ENCODE results near the gene KCNRG. TPM values are rescaled to one million over a fixed set of nuclear protein-coding genes. Genes with fewer than 3 reads are reported as not detected.

The KCNRG gene
- total RNA-seq, 1 donor from 2014 or later = 3.1 TPM

DNA sequence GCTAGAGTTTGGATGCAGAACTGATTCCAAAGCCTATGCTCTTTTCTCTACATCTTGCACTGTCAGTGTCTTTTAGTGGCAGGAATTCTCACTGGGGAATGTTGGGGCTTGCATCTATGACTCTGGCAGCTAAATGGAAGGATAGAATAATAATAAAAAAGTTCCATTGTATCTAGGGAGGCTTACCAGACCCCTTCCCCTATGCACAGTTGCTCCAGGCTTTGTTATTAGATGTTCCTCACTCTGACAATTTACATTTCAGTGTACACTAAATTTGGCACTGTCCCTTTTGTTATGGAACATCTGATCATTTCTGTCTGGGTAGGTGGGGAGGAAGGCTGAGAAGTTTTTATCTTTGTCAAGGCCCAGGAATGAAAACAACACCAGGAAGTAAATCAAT, 22.1 kb upstream of the KCNRG start:
- ChIA-PET POLR2A (interaction anchor here (0.5 to 1.4 kb wide), 2 partner anchors 50 to 76 kb away, joined by 3 to 4 read pairs; no protein-coding TSS in a partner anchor), CTCF (no interaction called here)
- H3K4me3 Mint-ChIP-seq = no peak overlapping the region
- H3K27ac Mint-ChIP-seq = no peak overlapping the region
- peaks cover 15% of the 10 kb centered on the region for H3K36me3 Mint-ChIP-seq (ENCODE audit: low read depth)
- peaks cover 20% of the 10 kb centered on the region for H3K4me1 Mint-ChIP-seq
- TF ChIP-seq, protein P1, sequence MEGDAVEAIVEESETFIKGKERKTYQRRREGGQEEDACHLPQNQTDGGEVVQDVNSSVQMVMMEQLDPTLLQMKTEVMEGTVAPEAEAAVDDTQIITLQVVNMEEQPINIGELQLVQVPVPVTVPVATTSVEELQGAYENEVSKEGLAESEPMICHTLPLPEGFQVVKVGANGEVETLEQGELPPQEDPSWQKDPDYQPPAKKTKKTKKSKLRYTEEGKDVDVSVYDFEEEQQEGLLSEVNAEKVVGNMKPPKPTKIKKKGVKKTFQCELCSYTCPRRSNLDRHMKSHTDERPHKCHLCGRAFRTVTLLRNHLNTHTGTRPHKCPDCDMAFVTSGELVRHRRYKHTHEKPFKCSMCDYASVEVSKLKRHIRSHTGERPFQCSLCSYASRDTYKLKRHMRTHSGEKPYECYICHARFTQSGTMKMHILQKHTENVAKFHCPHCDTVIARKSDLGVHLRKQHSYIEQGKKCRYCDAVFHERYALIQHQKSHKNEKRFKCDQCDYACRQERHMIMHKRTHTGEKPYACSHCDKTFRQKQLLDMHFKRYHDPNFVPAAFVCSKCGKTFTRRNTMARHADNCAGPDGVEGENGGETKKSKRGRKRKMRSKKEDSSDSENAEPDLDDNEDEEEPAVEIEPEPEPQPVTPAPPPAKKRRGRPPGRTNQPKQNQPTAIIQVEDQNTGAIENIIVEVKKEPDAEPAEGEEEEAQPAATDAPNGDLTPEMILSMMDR (IDR thresholded peaks at IDR 0.05) = no peak
- ATAC-seq (ENCODE audit: low read depth) (no peak), DNase-seq (no peak)
- no peaks in the 10 kb centered on the region for H3K27me3 Mint-ChIP-seq
- intact Hi-C loops (cut with micrococcal nuclease) = no loop called here
- H3K9me3 Mint-ChIP-seq = no peaks in the 10 kb centered on the region

- TF ChIP-seq, protein P1 (IDR thresholded peaks at IDR 0.05) = no peak
- Mint-ChIP-seq H3K9me3 (no peaks in the 10 kb centered on the region), H3K4me1 (peaks cover 25% of the 10 kb centered on the region), H3K36me3 (ENCODE audit: low read depth) (peaks cover 20% of the 10 kb centered on the region), H3K4me3 (no peak overlapping the region), H3K27me3 (no peaks in the 10 kb centered on the region), H3K27ac (no peak overlapping the region)
- ChIA-PET POLR2A (interaction anchor here (1.4 kb wide), 1 partner anchor 76 kb away, joined by 4 read pairs; no protein-coding TSS in a partner anchor), CTCF (no interaction called here)
- intact Hi-C loops (cut with micrococcal nuclease) = no loop called here
- DNase-seq (no peak), ATAC-seq (ENCODE audit: low read depth) (no peak)
Measured at GRCh38 chr13:49993666-49994065, 21.6 kb upstream of the KCNRG start.

- peak overlapping the region; percentile 88 for H3K27ac Mint-ChIP-seq
- no peak for DNase-seq
- H3K4me1 Mint-ChIP-seq = peaks cover 44% of the 10 kb centered on the region
- TF ChIP-seq, protein P1 (IDR thresholded peaks at IDR 0.05) = no peak
- POLR2A ChIA-PET = interaction anchor here (1.2 to 6.0 kb wide), 18 partner anchors 19 to 920 kb away, joined by 3 to 271 read pairs (median 15); partner anchors contain the start of genes KPNA3, RNASEH2B and SPRYD7
- H3K36me3 Mint-ChIP-seq (ENCODE audit: low read depth) = peaks cover 38% of the 10 kb centered on the region
- peak overlapping the region; percentile 82 for H3K4me3 Mint-ChIP-seq
- intact Hi-C loops (cut with micrococcal nuclease) = loop anchor here (2.0 to 5.0 kb wide), 7 partner anchors 17 to 897 kb away; no protein-coding TSS in a partner anchor
- no peaks in the 10 kb centered on the region for H3K27me3 Mint-ChIP-seq
- no peaks in the 10 kb centered on the region for H3K9me3 Mint-ChIP-seq
- CTCF ChIA-PET = interaction anchor here (1.0 to 3.3 kb wide), 2 partner anchors 805 to 916 kb away, joined by 3 to 27 read pairs; no protein-coding TSS in a partner anchor
- ATAC-seq (ENCODE audit: low read depth) = no peak
Measured at GRCh38 chr13:49995625-49996101, 19.6 kb upstream of the KCNRG start.

GRCh38 chr13:49996161-49996915, 18.9 kb upstream of the KCNRG start:
- POLR2A ChIA-PET = interaction anchor here (0.5 to 6.0 kb wide), 53 partner anchors 11 to 1457 kb away, joined by 3 to 271 read pairs (median 8); partner anchors contain the start of genes INTS6, KCNRG, KPNA3 and RNASEH2B
- peak overlapping the region; percentile 88 for H3K27ac Mint-ChIP-seq
- H3K9me3 Mint-ChIP-seq = no peaks in the 10 kb centered on the region
- TF ChIP-seq, protein P1 (IDR thresholded peaks at IDR 0.05) = no peak
- intact Hi-C loops (cut with micrococcal nuclease) = loop anchor here (2.0 to 5.0 kb wide), 7 partner anchors 16 to 896 kb away; no protein-coding TSS in a partner anchor
- peaks cover 39% of the 10 kb centered on the region for H3K36me3 Mint-ChIP-seq (ENCODE audit: low read depth)
- H3K27me3 Mint-ChIP-seq = no peaks in the 10 kb centered on the region
- H3K4me1 Mint-ChIP-seq = peaks cover 51% of the 10 kb centered on the region
- ATAC-seq (ENCODE audit: low read depth) (peak; percentile 67), DNase-seq (peak; percentile 87)
- peak overlapping the region; percentile 82 for H3K4me3 Mint-ChIP-seq
- CTCF ChIA-PET = interaction anchor here (0.8 to 3.3 kb wide), 18 partner anchors 10 to 916 kb away, joined by 3 to 29 read pairs (median 6); no protein-coding TSS in a partner anchor
